ENCODE data around the gene C10orf90.

Gene C10orf90

DNA sequence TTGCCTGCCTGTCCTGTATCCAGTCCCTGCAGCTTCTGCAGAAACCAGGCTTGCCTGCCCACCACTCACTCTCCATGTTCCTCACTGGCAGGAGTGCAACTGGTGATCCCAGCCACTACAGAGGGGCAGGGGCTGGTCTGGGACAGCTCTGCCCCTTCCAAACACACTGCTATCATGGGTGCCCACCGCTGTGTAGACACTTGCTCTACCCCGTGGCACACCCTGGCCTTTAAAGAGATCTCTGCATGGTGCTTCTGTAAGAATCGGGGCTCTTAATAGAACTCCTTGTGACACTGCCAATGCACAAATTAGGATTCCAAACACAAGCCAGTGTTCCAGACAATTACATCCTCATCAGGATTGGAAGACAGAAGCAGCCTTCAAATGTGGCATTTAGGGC is 41.7 kb downstream of the C10orf90 start:
- ATAC-seq (ENCODE audit: low read depth), result no peak
- Histone ChIP-seq H3K27me3 (ENCODE audit: insufficient read depth, poor library complexity, severe bottlenecking) (no peaks in the 10 kb centered on the region), H3K27ac (ENCODE audit: poor library complexity, severe bottlenecking) (no peak overlapping the region), H3K36me3 (ENCODE audit: low read depth) (no peaks in the 10 kb centered on the region), H3K4me1 (ENCODE audit: insufficient read depth, poor library complexity, severe bottlenecking) (no peaks in the 10 kb centered on the region), H3K9me3 (ENCODE audit: severe bottlenecking) (no peaks in the 10 kb centered on the region), H3K4me3 (ENCODE audit: severe bottlenecking) (no peak overlapping the region)
- no peak for DNase-seq (ENCODE audit: low spot score)
- TF ChIP-seq, protein P1, sequence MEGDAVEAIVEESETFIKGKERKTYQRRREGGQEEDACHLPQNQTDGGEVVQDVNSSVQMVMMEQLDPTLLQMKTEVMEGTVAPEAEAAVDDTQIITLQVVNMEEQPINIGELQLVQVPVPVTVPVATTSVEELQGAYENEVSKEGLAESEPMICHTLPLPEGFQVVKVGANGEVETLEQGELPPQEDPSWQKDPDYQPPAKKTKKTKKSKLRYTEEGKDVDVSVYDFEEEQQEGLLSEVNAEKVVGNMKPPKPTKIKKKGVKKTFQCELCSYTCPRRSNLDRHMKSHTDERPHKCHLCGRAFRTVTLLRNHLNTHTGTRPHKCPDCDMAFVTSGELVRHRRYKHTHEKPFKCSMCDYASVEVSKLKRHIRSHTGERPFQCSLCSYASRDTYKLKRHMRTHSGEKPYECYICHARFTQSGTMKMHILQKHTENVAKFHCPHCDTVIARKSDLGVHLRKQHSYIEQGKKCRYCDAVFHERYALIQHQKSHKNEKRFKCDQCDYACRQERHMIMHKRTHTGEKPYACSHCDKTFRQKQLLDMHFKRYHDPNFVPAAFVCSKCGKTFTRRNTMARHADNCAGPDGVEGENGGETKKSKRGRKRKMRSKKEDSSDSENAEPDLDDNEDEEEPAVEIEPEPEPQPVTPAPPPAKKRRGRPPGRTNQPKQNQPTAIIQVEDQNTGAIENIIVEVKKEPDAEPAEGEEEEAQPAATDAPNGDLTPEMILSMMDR (IDR thresholded peaks at IDR 0.05; ENCODE audit: poor library complexity, severe bottlenecking), result no peak

GRCh38 chr10:126621846-126622245 is 48.6 kb downstream of the C10orf90 start:
- Histone ChIP-seq H3K27ac (ENCODE audit: poor library complexity, severe bottlenecking) (no peak overlapping the region), H3K27me3 (ENCODE audit: insufficient read depth, poor library complexity, severe bottlenecking) (no peaks in the 10 kb centered on the region), H3K9me3 (ENCODE audit: severe bottlenecking) (no peaks in the 10 kb centered on the region), H3K4me1 (ENCODE audit: insufficient read depth, poor library complexity, severe bottlenecking) (no peaks in the 10 kb centered on the region), H3K4me3 (ENCODE audit: severe bottlenecking) (no peak overlapping the region), H3K36me3 (ENCODE audit: low read depth) (no peaks in the 10 kb centered on the region)
- ATAC-seq (ENCODE audit: low read depth) (no peak), DNase-seq (ENCODE audit: low spot score) (no peak)
- TF ChIP-seq, protein P1 (IDR thresholded peaks at IDR 0.05; ENCODE audit: poor library complexity, severe bottlenecking), result no peak

- Histone ChIP-seq H3K27ac (ENCODE audit: poor library complexity, severe bottlenecking) (no peak overlapping the region), H3K27me3 (ENCODE audit: insufficient read depth, poor library complexity, severe bottlenecking) (no peaks in the 10 kb centered on the region), H3K4me1 (ENCODE audit: insufficient read depth, poor library complexity, severe bottlenecking) (no peaks in the 10 kb centered on the region), H3K4me3 (ENCODE audit: severe bottlenecking) (no peak overlapping the region), H3K36me3 (ENCODE audit: low read depth) (no peaks in the 10 kb centered on the region), H3K9me3 (ENCODE audit: severe bottlenecking) (no peaks in the 10 kb centered on the region)
- TF ChIP-seq, protein P1 (IDR thresholded peaks at IDR 0.05; ENCODE audit: poor library complexity, severe bottlenecking), result no peak
- ATAC-seq (ENCODE audit: low read depth) (peak; percentile 59), DNase-seq (ENCODE audit: low spot score) (no peak)
Measured at GRCh38 chr10:126618466-126618865, 52.0 kb downstream of the C10orf90 start.

DNA sequence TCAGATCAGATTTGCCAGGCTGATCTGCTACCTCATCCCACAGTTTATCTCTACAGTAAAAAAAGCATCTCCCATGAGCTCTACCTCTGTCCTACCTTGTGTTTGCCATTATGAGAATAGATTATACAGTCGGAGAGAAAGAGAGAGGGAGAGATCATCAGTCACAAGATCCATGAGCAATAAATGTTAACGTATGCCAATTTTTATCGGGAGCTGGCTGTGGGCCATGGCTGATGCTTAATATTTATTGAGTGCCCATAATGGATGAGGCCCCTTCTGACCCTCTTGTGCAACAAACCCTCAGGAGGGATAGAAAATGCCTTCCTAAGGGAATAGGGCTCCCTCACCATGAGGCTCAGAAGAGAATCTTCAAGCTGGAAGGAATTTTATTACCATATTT is 52.8 kb downstream of the C10orf90 start:
- H3K9me3 ChIP-seq (ENCODE audit: severe bottlenecking), result no peaks in the 10 kb centered on the region
- H3K27ac ChIP-seq (ENCODE audit: poor library complexity, severe bottlenecking), result no peak overlapping the region
- no peaks in the 10 kb centered on the region for H3K4me1 ChIP-seq (ENCODE audit: insufficient read depth, poor library complexity, severe bottlenecking)
- no peaks in the 10 kb centered on the region for H3K27me3 ChIP-seq (ENCODE audit: insufficient read depth, poor library complexity, severe bottlenecking)
- TF ChIP-seq, protein P1 (IDR thresholded peaks at IDR 0.05; ENCODE audit: poor library complexity, severe bottlenecking), result no peak
- H3K4me3 ChIP-seq (ENCODE audit: severe bottlenecking), result no peak overlapping the region
- no peaks in the 10 kb centered on the region for H3K36me3 ChIP-seq (ENCODE audit: low read depth)
- DNase-seq (ENCODE audit: low spot score) (no peak), ATAC-seq (ENCODE audit: low read depth) (no peak)

- Histone ChIP-seq H3K27ac (ENCODE audit: poor library complexity, severe bottlenecking) (no peak overlapping the region), H3K9me3 (ENCODE audit: severe bottlenecking) (no peaks in the 10 kb centered on the region), H3K27me3 (ENCODE audit: insufficient read depth, poor library complexity, severe bottlenecking) (no peaks in the 10 kb centered on the region), H3K36me3 (ENCODE audit: low read depth) (no peaks in the 10 kb centered on the region), H3K4me1 (ENCODE audit: insufficient read depth, poor library complexity, severe bottlenecking) (no peaks in the 10 kb centered on the region), H3K4me3 (ENCODE audit: severe bottlenecking) (no peak overlapping the region)
- ATAC-seq (ENCODE audit: low read depth) (no peak), DNase-seq (ENCODE audit: low spot score) (no peak)
- TF ChIP-seq, protein P1 (IDR thresholded peaks at IDR 0.05; ENCODE audit: poor library complexity, severe bottlenecking), result no peak
Measured at GRCh38 chr10:126617208-126617607, 53.3 kb downstream of the C10orf90 start.

Measured in RWPE2 (cell line).